GM19372 (cell line): ENCODE measurements around the gene PRSS21.

Source experiments
- ATAC-seq: cut with Tn5 transposase; IDR thresholded peaks from one replicate; pipeline ENCODE4 v1.9.1; 2021; ENCODE audit warnings: mild to moderate bottlenecking, low read depth, moderate library complexity; ENCODE audit not compliant: unreplicated experiment

PRSS21 gene

GRCh38 chr16:2840914-2841313 is 23.9 kb downstream of the PRSS21 start:
- no peak for ATAC-seq

- no peak for ATAC-seq
Observed at GRCh38 chr16:2841606-2842339, 24.7 kb downstream of the PRSS21 start.

GRCh38 chr16:2842340-2843000 is 25.4 kb downstream of the PRSS21 start:
- no peak for ATAC-seq

GRCh38 chr16:2843526-2843925 is 26.5 kb downstream of the PRSS21 start:
- no peak for ATAC-seq

- no peak for ATAC-seq
Observed at GRCh38 chr16:2845116-2845515, 28.1 kb downstream of the PRSS21 start.

GRCh38 chr16:2846511-2847310 is 29.7 kb downstream of the PRSS21 start:
- no peak for ATAC-seq

GRCh38 chr16:2848933-2849725 is 32.1 kb downstream of the PRSS21 start:
- no peak for ATAC-seq

GRCh38 chr16:2852003-2852730 is 35.1 kb downstream of the PRSS21 start:
- no peak for ATAC-seq

GRCh38 chr16:2852731-2853507 is 35.9 kb downstream of the PRSS21 start:
- ATAC-seq, result no peak

- ATAC-seq, result no peak
Observed at GRCh38 chr16:2853531-2854073, 36.6 kb downstream of the PRSS21 start.

- no peak for ATAC-seq
Observed at GRCh38 chr16:2854700-2855309, 37.8 kb downstream of the PRSS21 start.

GRCh38 chr16:2855536-2855935 is 38.5 kb downstream of the PRSS21 start:
- no peak for ATAC-seq

- no peak for ATAC-seq
Observed at GRCh38 chr16:2856061-2856670, 39.1 kb downstream of the PRSS21 start.

- no peak for ATAC-seq
Observed at GRCh38 chr16:2856686-2857450, 39.8 kb downstream of the PRSS21 start.

GRCh38 chr16:2857451-2858244 is 40.6 kb downstream of the PRSS21 start, which contains the start of gene PRSS22:
PRSS22 (minus strand) TSS chr16:2858170; CDS start chr16:2858104, 66 bp downstream.
- no peak for ATAC-seq

- no peak for ATAC-seq
Observed at GRCh38 chr16:2858245-2859025, 41.4 kb downstream of the PRSS21 start.
